Measurements from ENCODE around the gene TBC1D22A.

Gene TBC1D22A

GRCh38 chr22:46793497-46793896 lies 31.0 kb downstream of the TBC1D22A start:
- Histone ChIP-seq H3K27me3 (replicated peaks; ENCODE audit: control insufficient read depth, insufficient read depth, low read length, poor library complexity, severe bottlenecking) (no peaks in the 10 kb centered on the region), H3K27ac (ENCODE audit: insufficient read depth, low read length, poor library complexity, severe bottlenecking) (peak overlapping the region; percentile 97), H3K9me3 (ENCODE audit: control insufficient read depth, low read length) (no peaks in the 10 kb centered on the region), H3K36me3 (ENCODE audit: control insufficient read depth, insufficient read depth, low read length) (peaks cover 39% of the 10 kb centered on the region), H3K4me1 (ENCODE audit: control insufficient read depth, insufficient read depth, low read length, poor library complexity, severe bottlenecking) (peaks cover 33% of the 10 kb centered on the region), H3K4me3 (ENCODE audit: insufficient read depth, low read depth, low read length, poor library complexity, severe bottlenecking) (no peak overlapping the region)
- no peak for DNase-seq

DNA sequence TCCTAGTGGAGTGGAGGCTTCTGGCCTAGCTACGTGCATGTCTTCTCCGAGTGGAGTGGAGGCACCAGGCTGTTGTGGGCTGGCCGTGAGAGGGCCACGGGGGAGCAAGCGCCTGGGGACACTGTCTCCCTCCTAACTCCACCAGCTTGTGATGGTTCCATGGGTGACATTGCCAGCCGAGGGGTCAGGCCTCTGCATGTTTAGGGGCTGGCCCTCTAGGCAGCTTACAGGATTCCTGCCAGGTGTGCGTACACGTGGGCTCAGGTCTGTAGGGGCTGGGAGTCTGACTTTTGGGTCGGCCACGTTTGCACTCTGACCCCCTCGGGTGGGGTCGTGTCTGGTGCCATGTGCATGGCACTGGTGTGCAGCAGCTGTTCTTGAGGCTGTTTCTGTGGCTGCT lies 31.6 kb downstream of the TBC1D22A start:
- Histone ChIP-seq H3K27ac (ENCODE audit: insufficient read depth, low read length, poor library complexity, severe bottlenecking) (peak overlapping the region; percentile 1), H3K4me1 (ENCODE audit: control insufficient read depth, insufficient read depth, low read length, poor library complexity, severe bottlenecking) (peaks cover 27% of the 10 kb centered on the region), H3K9me3 (ENCODE audit: control insufficient read depth, low read length) (no peaks in the 10 kb centered on the region), H3K27me3 (replicated peaks; ENCODE audit: control insufficient read depth, insufficient read depth, low read length, poor library complexity, severe bottlenecking) (no peaks in the 10 kb centered on the region), H3K36me3 (ENCODE audit: control insufficient read depth, insufficient read depth, low read length) (peaks cover 42% of the 10 kb centered on the region), H3K4me3 (ENCODE audit: insufficient read depth, low read depth, low read length, poor library complexity, severe bottlenecking) (no peak overlapping the region)
- no peak for DNase-seq

GRCh38 chr22:46794491-46794890 lies 32.0 kb downstream of the TBC1D22A start:
- no peaks in the 10 kb centered on the region for H3K9me3 ChIP-seq (ENCODE audit: control insufficient read depth, low read length)
- H3K4me1 ChIP-seq (ENCODE audit: control insufficient read depth, insufficient read depth, low read length, poor library complexity, severe bottlenecking) = peaks cover 27% of the 10 kb centered on the region
- no peak for DNase-seq
- H3K27me3 ChIP-seq (replicated peaks; ENCODE audit: control insufficient read depth, insufficient read depth, low read length, poor library complexity, severe bottlenecking) = no peaks in the 10 kb centered on the region
- H3K4me3 ChIP-seq (ENCODE audit: insufficient read depth, low read depth, low read length, poor library complexity, severe bottlenecking) = no peak overlapping the region
- H3K36me3 ChIP-seq (ENCODE audit: control insufficient read depth, insufficient read depth, low read length) = peaks cover 45% of the 10 kb centered on the region
- H3K27ac ChIP-seq (ENCODE audit: insufficient read depth, low read length, poor library complexity, severe bottlenecking) = peak overlapping the region; percentile 18

- Histone ChIP-seq H3K36me3 (ENCODE audit: control insufficient read depth, insufficient read depth, low read length) (peaks cover 51% of the 10 kb centered on the region), H3K27me3 (replicated peaks; ENCODE audit: control insufficient read depth, insufficient read depth, low read length, poor library complexity, severe bottlenecking) (no peaks in the 10 kb centered on the region), H3K4me1 (ENCODE audit: control insufficient read depth, insufficient read depth, low read length, poor library complexity, severe bottlenecking) (peaks cover 23% of the 10 kb centered on the region), H3K9me3 (ENCODE audit: control insufficient read depth, low read length) (no peaks in the 10 kb centered on the region), H3K4me3 (ENCODE audit: insufficient read depth, low read depth, low read length, poor library complexity, severe bottlenecking) (no peak overlapping the region), H3K27ac (ENCODE audit: insufficient read depth, low read length, poor library complexity, severe bottlenecking) (peak overlapping the region; percentile 18)
- no peak for DNase-seq
Observed at GRCh38 chr22:46795140-46795539, 32.7 kb downstream of the TBC1D22A start.

GRCh38 chr22:46795845-46796565 lies 33.6 kb downstream of the TBC1D22A start:
- no peak for DNase-seq
- Histone ChIP-seq H3K9me3 (ENCODE audit: control insufficient read depth, low read length) (no peaks in the 10 kb centered on the region), H3K4me3 (ENCODE audit: insufficient read depth, low read depth, low read length, poor library complexity, severe bottlenecking) (no peak overlapping the region), H3K36me3 (ENCODE audit: control insufficient read depth, insufficient read depth, low read length) (peaks cover 55% of the 10 kb centered on the region), H3K4me1 (ENCODE audit: control insufficient read depth, insufficient read depth, low read length, poor library complexity, severe bottlenecking) (peaks cover 15% of the 10 kb centered on the region), H3K27ac (ENCODE audit: insufficient read depth, low read length, poor library complexity, severe bottlenecking) (no peak overlapping the region), H3K27me3 (replicated peaks; ENCODE audit: control insufficient read depth, insufficient read depth, low read length, poor library complexity, severe bottlenecking) (no peaks in the 10 kb centered on the region)

DNA sequence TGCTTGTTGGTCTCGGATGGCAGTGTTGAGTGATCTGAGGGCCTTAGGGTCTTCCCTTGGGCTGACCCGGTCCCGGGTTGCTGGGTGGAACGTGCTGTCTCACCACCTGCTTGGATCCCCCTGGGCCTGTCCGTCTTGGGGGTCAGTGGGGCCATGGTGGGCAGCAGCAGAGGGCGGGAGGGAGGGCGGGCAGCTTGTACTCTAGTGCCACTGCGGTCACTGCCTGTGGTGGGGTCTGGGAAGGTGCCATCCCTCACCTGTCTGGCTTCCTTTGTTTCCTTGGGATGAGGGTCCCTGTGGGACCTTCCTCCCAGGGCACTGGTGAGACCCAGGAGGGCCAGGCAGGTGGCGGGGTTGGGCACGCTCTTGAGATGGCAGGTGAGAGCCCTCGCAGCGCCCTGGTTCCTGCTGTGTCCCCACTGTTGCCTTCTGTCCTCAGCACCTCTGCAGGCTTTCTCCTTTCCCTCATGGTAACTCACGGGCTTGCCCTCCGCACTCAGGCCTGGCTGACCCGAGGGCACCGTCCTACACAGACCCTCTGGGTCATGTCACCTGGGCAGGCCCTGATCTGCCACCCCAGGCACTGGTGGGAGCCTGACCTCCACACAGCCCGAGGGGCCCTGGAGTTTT lies 34.2 kb downstream of the TBC1D22A start:
- Histone ChIP-seq H3K27me3 (replicated peaks; ENCODE audit: control insufficient read depth, insufficient read depth, low read length, poor library complexity, severe bottlenecking) (no peaks in the 10 kb centered on the region), H3K4me1 (ENCODE audit: control insufficient read depth, insufficient read depth, low read length, poor library complexity, severe bottlenecking) (peaks cover 10% of the 10 kb centered on the region), H3K4me3 (ENCODE audit: insufficient read depth, low read depth, low read length, poor library complexity, severe bottlenecking) (no peak overlapping the region), H3K27ac (ENCODE audit: insufficient read depth, low read length, poor library complexity, severe bottlenecking) (no peak overlapping the region), H3K36me3 (ENCODE audit: control insufficient read depth, insufficient read depth, low read length) (peaks cover 61% of the 10 kb centered on the region), H3K9me3 (ENCODE audit: control insufficient read depth, low read length) (no peaks in the 10 kb centered on the region)
- no peak for DNase-seq

DNA sequence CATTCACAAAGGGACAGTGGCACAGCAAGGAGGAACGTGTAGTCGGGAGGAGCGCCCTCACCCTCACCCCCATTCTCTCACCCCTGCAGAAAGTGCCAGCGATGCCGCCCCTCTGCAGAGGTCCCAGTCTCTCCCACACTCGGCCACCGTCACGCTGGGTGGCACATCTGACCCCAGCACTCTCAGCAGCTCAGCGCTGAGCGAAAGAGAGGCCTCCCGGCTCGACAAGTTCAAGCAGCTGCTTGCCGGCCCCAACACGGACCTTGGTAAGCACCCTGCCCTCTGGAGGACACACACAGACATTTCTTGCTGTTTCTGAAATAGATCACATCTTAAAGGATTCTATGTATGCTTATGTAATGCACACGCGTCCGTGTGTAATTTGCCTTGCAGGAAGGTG lies 34.9 kb downstream of the TBC1D22A start:
- Histone ChIP-seq H3K36me3 (ENCODE audit: control insufficient read depth, insufficient read depth, low read length) (peaks cover 64% of the 10 kb centered on the region), H3K4me3 (ENCODE audit: insufficient read depth, low read depth, low read length, poor library complexity, severe bottlenecking) (no peak overlapping the region), H3K4me1 (ENCODE audit: control insufficient read depth, insufficient read depth, low read length, poor library complexity, severe bottlenecking) (peaks cover 3% of the 10 kb centered on the region), H3K27me3 (replicated peaks; ENCODE audit: control insufficient read depth, insufficient read depth, low read length, poor library complexity, severe bottlenecking) (no peaks in the 10 kb centered on the region), H3K27ac (ENCODE audit: insufficient read depth, low read length, poor library complexity, severe bottlenecking) (no peak overlapping the region), H3K9me3 (ENCODE audit: control insufficient read depth, low read length) (no peaks in the 10 kb centered on the region)
- DNase-seq = no peak

DNA sequence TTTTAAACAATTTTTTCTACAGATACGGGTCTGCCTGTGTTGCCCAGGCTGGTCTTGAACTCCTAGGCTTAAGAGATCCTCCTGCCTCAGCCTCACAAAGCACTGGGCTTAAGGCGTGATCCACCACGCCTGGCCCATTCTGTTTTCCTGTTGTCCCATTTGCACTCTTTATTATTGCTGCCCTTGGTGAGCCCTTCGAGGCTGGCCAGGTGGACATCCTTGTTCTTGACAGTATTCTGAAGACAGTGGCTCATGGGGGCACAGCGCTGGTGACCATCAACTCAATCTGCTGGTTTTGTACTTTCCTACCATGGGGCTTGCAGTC lies 35.6 kb downstream of the TBC1D22A start:
- H3K36me3 ChIP-seq (ENCODE audit: control insufficient read depth, insufficient read depth, low read length) = peaks cover 64% of the 10 kb centered on the region
- no peak overlapping the region for H3K4me3 ChIP-seq (ENCODE audit: insufficient read depth, low read depth, low read length, poor library complexity, severe bottlenecking)
- H3K9me3 ChIP-seq (ENCODE audit: control insufficient read depth, low read length) = no peaks in the 10 kb centered on the region
- no peak overlapping the region for H3K27ac ChIP-seq (ENCODE audit: insufficient read depth, low read length, poor library complexity, severe bottlenecking)
- H3K4me1 ChIP-seq (ENCODE audit: control insufficient read depth, insufficient read depth, low read length, poor library complexity, severe bottlenecking) = peaks cover under 1% of the 10 kb centered on the region
- DNase-seq = no peak
- H3K27me3 ChIP-seq (replicated peaks; ENCODE audit: control insufficient read depth, insufficient read depth, low read length, poor library complexity, severe bottlenecking) = no peaks in the 10 kb centered on the region

DNA sequence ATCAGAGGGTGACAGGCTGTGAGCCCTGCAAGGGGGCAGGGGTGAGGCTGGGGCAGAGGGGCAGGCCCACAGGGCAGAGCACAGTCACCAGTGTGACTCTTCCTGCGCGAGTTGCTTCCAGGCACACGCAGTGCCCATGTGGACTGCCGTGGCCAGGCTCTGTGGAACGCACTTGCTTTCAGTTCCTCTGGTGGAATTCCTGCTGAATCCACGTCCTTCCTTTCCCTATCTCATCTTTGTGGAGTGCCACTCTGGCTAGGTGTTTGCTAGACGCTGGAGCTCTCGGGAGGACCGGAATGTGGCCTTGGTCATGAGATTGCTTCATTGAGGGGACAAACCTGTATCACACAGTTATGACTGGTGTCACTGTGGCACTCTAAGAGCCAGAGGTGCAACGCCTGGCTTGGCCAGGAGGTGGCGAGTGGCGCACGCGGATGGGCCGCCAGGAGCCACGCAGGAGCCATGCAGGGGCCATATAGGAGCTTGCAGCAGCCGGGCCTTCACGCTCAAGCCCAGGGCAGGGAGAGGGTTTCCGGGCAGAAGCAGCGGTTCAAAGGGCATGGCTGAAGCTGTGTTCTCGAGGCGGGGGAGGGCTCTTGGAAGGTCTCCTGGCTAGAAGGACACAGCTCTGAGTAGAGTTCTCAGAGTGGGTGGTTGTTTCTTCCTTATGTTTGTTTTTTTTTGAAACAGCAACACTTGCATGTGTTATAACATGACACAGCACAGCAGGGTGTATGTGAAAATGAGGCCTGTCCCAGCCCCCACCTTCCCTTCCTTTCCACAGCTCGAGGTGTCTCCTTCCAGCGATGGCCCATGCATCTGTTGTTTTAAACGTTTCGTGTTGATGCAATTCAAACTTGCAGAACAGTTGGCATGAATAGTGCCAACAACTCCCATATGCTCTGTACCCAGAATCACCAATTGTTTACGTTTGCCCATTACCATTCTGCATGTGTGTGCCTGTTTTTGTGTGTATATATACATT lies 36.2 kb downstream of the TBC1D22A start:
- Histone ChIP-seq H3K4me3 (ENCODE audit: insufficient read depth, low read depth, low read length, poor library complexity, severe bottlenecking) (no peak overlapping the region), H3K9me3 (ENCODE audit: control insufficient read depth, low read length) (no peaks in the 10 kb centered on the region), H3K36me3 (ENCODE audit: control insufficient read depth, insufficient read depth, low read length) (peaks cover 64% of the 10 kb centered on the region), H3K27ac (ENCODE audit: insufficient read depth, low read length, poor library complexity, severe bottlenecking) (peak overlapping the region; percentile 10), H3K27me3 (replicated peaks; ENCODE audit: control insufficient read depth, insufficient read depth, low read length, poor library complexity, severe bottlenecking) (no peaks in the 10 kb centered on the region), H3K4me1 (ENCODE audit: control insufficient read depth, insufficient read depth, low read length, poor library complexity, severe bottlenecking) (peaks cover 7% of the 10 kb centered on the region)
- peak; percentile 28 to 55 (median 44) for DNase-seq

- DNase-seq = no peak
Observed at GRCh38 chr22:46799626-46800025, 37.2 kb downstream of the TBC1D22A start.

More at GRCh38 chr22:46799626-46800025, 37.2 kb downstream of the TBC1D22A start:
- Histone ChIP-seq H3K27ac (ENCODE audit: insufficient read depth, low read length, poor library complexity, severe bottlenecking) (no peak overlapping the region), H3K4me3 (ENCODE audit: insufficient read depth, low read depth, low read length, poor library complexity, severe bottlenecking) (no peak overlapping the region), H3K27me3 (replicated peaks; ENCODE audit: control insufficient read depth, insufficient read depth, low read length, poor library complexity, severe bottlenecking) (no peaks in the 10 kb centered on the region), H3K36me3 (ENCODE audit: control insufficient read depth, insufficient read depth, low read length) (peaks cover 54% of the 10 kb centered on the region), H3K4me1 (ENCODE audit: control insufficient read depth, insufficient read depth, low read length, poor library complexity, severe bottlenecking) (peaks cover 8% of the 10 kb centered on the region), H3K9me3 (ENCODE audit: control insufficient read depth, low read length) (no peaks in the 10 kb centered on the region)

Data from effector memory CD4-positive, alpha-beta T cell (primary cell).